ENCODE measurements around the gene CLIC4.
"Not testable (repeated sequence)": the region's sequence is repeated elsewhere in the genome, so short reads cannot be mapped to it uniquely, and the experiment has no call there.

CLIC4 gene

GRCh38 chr1:24705260-24706073 lies 39.8 kb upstream of the CLIC4 start:
- peak overlapping the region; percentile 38 to 56 for H3K4me3 ChIP-seq (ENCODE audit: low read length in 2 of 2)
- H3K4me1 ChIP-seq (ENCODE audit: control insufficient read depth in 2 of 2, insufficient read depth in 2 of 2, low read length in 2 of 2) = peaks cover 6 to 9% of the 10 kb centered on the region in 2 donors
- peak overlapping the region; percentile 44 to 53 for H3K27ac ChIP-seq (ENCODE audit: low read depth in 2 of 2, low read length in 2 of 2)
- no peaks in the 10 kb centered on the region for H3K27me3 ChIP-seq (ENCODE audit: control insufficient read depth in 2 of 2, insufficient read depth in 2 of 2, low read length in 2 of 2)
- no peaks in the 10 kb centered on the region for H3K9me3 ChIP-seq (ENCODE audit: control insufficient read depth in 2 of 2, low read length in 2 of 2)
- no peaks in the 10 kb centered on the region for H3K36me3 ChIP-seq (ENCODE audit: control insufficient read depth in 2 of 2, insufficient read depth in 2 of 2, low read length in 2 of 2)
- peak overlapping the region; percentile 36 to 61 for H3K9ac ChIP-seq (ENCODE audit: low read depth in 1 of 2, low read length in 2 of 2)

- Histone ChIP-seq H3K27ac (ENCODE audit: low read depth in 2 of 2, low read length in 2 of 2) (peak overlapping the region; percentile 44 to 53), H3K9ac (ENCODE audit: low read depth in 1 of 2, low read length in 2 of 2) (peak overlapping the region; percentile 36 to 61), H3K4me3 (ENCODE audit: low read length in 2 of 2) (peak overlapping the region; percentile 38 to 56)
- H3K9me3 ChIP-seq (ENCODE audit: control insufficient read depth in 2 of 2, low read length in 2 of 2); H3K4me1 ChIP-seq (ENCODE audit: control insufficient read depth in 2 of 2, insufficient read depth in 2 of 2, low read length in 2 of 2); H3K36me3 ChIP-seq (ENCODE audit: control insufficient read depth in 2 of 2, insufficient read depth in 2 of 2, low read length in 2 of 2); H3K27me3 ChIP-seq (ENCODE audit: control insufficient read depth in 2 of 2, insufficient read depth in 2 of 2, low read length in 2 of 2): not testable (repeated sequence)
Measured at GRCh38 chr1:24706074-24706389, 39.2 kb upstream of the CLIC4 start.

- H3K27ac ChIP-seq (ENCODE audit: low read depth in 2 of 2, low read length in 2 of 2) = no peak overlapping the region
- no peaks in the 10 kb centered on the region for H3K36me3 ChIP-seq (ENCODE audit: control insufficient read depth in 2 of 2, insufficient read depth in 2 of 2, low read length in 2 of 2)
- H3K4me3 ChIP-seq (ENCODE audit: low read length in 2 of 2) = no peak overlapping the region
- H3K4me1 ChIP-seq (ENCODE audit: control insufficient read depth in 2 of 2, insufficient read depth in 2 of 2, low read length in 2 of 2) = peaks cover 6 to 9% of the 10 kb centered on the region in 2 donors
- H3K9me3 ChIP-seq (ENCODE audit: control insufficient read depth in 2 of 2, low read length in 2 of 2) = no peaks in the 10 kb centered on the region
- no peak overlapping the region for H3K9ac ChIP-seq (ENCODE audit: low read depth in 1 of 2, low read length in 2 of 2)
- H3K27me3 ChIP-seq (ENCODE audit: control insufficient read depth in 2 of 2, insufficient read depth in 2 of 2, low read length in 2 of 2) = no peaks in the 10 kb centered on the region
Measured at GRCh38 chr1:24707687-24708086, 37.6 kb upstream of the CLIC4 start.

- H3K9me3 ChIP-seq (ENCODE audit: control insufficient read depth in 2 of 2, low read length in 2 of 2) = no peaks in the 10 kb centered on the region
- H3K4me3 ChIP-seq (ENCODE audit: low read length in 2 of 2) = no peak overlapping the region
- no peak overlapping the region for H3K9ac ChIP-seq (ENCODE audit: low read depth in 1 of 2, low read length in 2 of 2)
- H3K27me3 ChIP-seq (ENCODE audit: control insufficient read depth in 2 of 2, insufficient read depth in 2 of 2, low read length in 2 of 2) = no peaks in the 10 kb centered on the region
- H3K27ac ChIP-seq (ENCODE audit: low read depth in 2 of 2, low read length in 2 of 2) = no peak overlapping the region
- peaks cover 6 to 9% of the 10 kb centered on the region in 2 donors for H3K4me1 ChIP-seq (ENCODE audit: control insufficient read depth in 2 of 2, insufficient read depth in 2 of 2, low read length in 2 of 2)
- H3K36me3 ChIP-seq (ENCODE audit: control insufficient read depth in 2 of 2, insufficient read depth in 2 of 2, low read length in 2 of 2) = no peaks in the 10 kb centered on the region
Measured at GRCh38 chr1:24708938-24709337, 36.3 kb upstream of the CLIC4 start.

- no peak overlapping the region for H3K27ac ChIP-seq (ENCODE audit: low read depth in 2 of 2, low read length in 2 of 2)
- H3K4me3 ChIP-seq (ENCODE audit: low read length in 2 of 2) = no peak overlapping the region
- H3K27me3 ChIP-seq (ENCODE audit: control insufficient read depth in 2 of 2, insufficient read depth in 2 of 2, low read length in 2 of 2) = no peaks in the 10 kb centered on the region
- H3K4me1 ChIP-seq (ENCODE audit: control insufficient read depth in 2 of 2, insufficient read depth in 2 of 2, low read length in 2 of 2) = peaks cover 6 to 7% of the 10 kb centered on the region in 2 donors
- H3K9me3 ChIP-seq (ENCODE audit: control insufficient read depth in 2 of 2, low read length in 2 of 2) = no peaks in the 10 kb centered on the region
- no peaks in the 10 kb centered on the region for H3K36me3 ChIP-seq (ENCODE audit: control insufficient read depth in 2 of 2, insufficient read depth in 2 of 2, low read length in 2 of 2)
- H3K9ac ChIP-seq (ENCODE audit: low read depth in 1 of 2, low read length in 2 of 2) = no peak overlapping the region
Measured at GRCh38 chr1:24709791-24710441, 35.3 kb upstream of the CLIC4 start.

GRCh38 chr1:24711329-24711728 lies 33.9 kb upstream of the CLIC4 start:
- Histone ChIP-seq H3K27me3 (ENCODE audit: control insufficient read depth in 2 of 2, insufficient read depth in 2 of 2, low read length in 2 of 2) (no peaks in the 10 kb centered on the region), H3K9ac (ENCODE audit: low read depth in 1 of 2, low read length in 2 of 2) (no peak overlapping the region)

GRCh38 chr1:24713176-24713575 lies 32.1 kb upstream of the CLIC4 start:
- Histone ChIP-seq H3K4me3 (ENCODE audit: low read length in 2 of 2) (no peak overlapping the region), H3K27me3 (ENCODE audit: control insufficient read depth in 2 of 2, insufficient read depth in 2 of 2, low read length in 2 of 2) (no peaks in the 10 kb centered on the region), H3K9me3 (ENCODE audit: control insufficient read depth in 2 of 2, low read length in 2 of 2) (no peaks in the 10 kb centered on the region), H3K36me3 (ENCODE audit: control insufficient read depth in 2 of 2, insufficient read depth in 2 of 2, low read length in 2 of 2) (no peaks in the 10 kb centered on the region), H3K4me1 (ENCODE audit: control insufficient read depth in 2 of 2, insufficient read depth in 2 of 2, low read length in 2 of 2) (no peaks in the 10 kb centered on the region), H3K9ac (ENCODE audit: low read depth in 1 of 2, low read length in 2 of 2) (no peak overlapping the region), H3K27ac (ENCODE audit: low read depth in 2 of 2, low read length in 2 of 2) (no peak overlapping the region)

More at GRCh38 chr1:24711329-24711728, 33.9 kb upstream of the CLIC4 start:
- no peaks in the 10 kb centered on the region for H3K4me1 ChIP-seq (ENCODE audit: control insufficient read depth in 2 of 2, insufficient read depth in 2 of 2, low read length in 2 of 2)
- no peak overlapping the region for H3K4me3 ChIP-seq (ENCODE audit: low read length in 2 of 2)
- no peaks in the 10 kb centered on the region for H3K9me3 ChIP-seq (ENCODE audit: control insufficient read depth in 2 of 2, low read length in 2 of 2)
- no peaks in the 10 kb centered on the region for H3K36me3 ChIP-seq (ENCODE audit: control insufficient read depth in 2 of 2, insufficient read depth in 2 of 2, low read length in 2 of 2)
- H3K27ac ChIP-seq (ENCODE audit: low read depth in 2 of 2, low read length in 2 of 2) = no peak overlapping the region

- Histone ChIP-seq H3K27ac (ENCODE audit: low read depth in 2 of 2, low read length in 2 of 2) (no peak overlapping the region), H3K36me3 (ENCODE audit: control insufficient read depth in 2 of 2, insufficient read depth in 2 of 2, low read length in 2 of 2) (no peaks in the 10 kb centered on the region), H3K4me1 (ENCODE audit: control insufficient read depth in 2 of 2, insufficient read depth in 2 of 2, low read length in 2 of 2) (no peaks in the 10 kb centered on the region)
Measured at GRCh38 chr1:24713736-24714135, 31.5 kb upstream of the CLIC4 start.

GRCh38 chr1:24714859-24715520 lies 30.3 kb upstream of the CLIC4 start:
- Histone ChIP-seq H3K9me3 (ENCODE audit: control insufficient read depth in 2 of 2, low read length in 2 of 2) (no peaks in the 10 kb centered on the region), H3K4me1 (ENCODE audit: control insufficient read depth in 2 of 2, insufficient read depth in 2 of 2, low read length in 2 of 2) (no peaks in the 10 kb centered on the region), H3K4me3 (ENCODE audit: low read length in 2 of 2) (no peak overlapping the region), H3K36me3 (ENCODE audit: control insufficient read depth in 2 of 2, insufficient read depth in 2 of 2, low read length in 2 of 2) (no peaks in the 10 kb centered on the region), H3K27me3 (ENCODE audit: control insufficient read depth in 2 of 2, insufficient read depth in 2 of 2, low read length in 2 of 2) (no peaks in the 10 kb centered on the region), H3K27ac (ENCODE audit: low read depth in 2 of 2, low read length in 2 of 2) (no peak overlapping the region), H3K9ac (ENCODE audit: low read depth in 1 of 2, low read length in 2 of 2) (no peak overlapping the region)

More at GRCh38 chr1:24713736-24714135, 31.5 kb upstream of the CLIC4 start:
- H3K9ac ChIP-seq (ENCODE audit: low read depth in 1 of 2, low read length in 2 of 2) = no peak overlapping the region
- H3K9me3 ChIP-seq (ENCODE audit: control insufficient read depth in 2 of 2, low read length in 2 of 2) = no peaks in the 10 kb centered on the region
- H3K4me3 ChIP-seq (ENCODE audit: low read length in 2 of 2) = no peak overlapping the region
- H3K27me3 ChIP-seq (ENCODE audit: control insufficient read depth in 2 of 2, insufficient read depth in 2 of 2, low read length in 2 of 2) = no peaks in the 10 kb centered on the region

GRCh38 chr1:24715658-24716057 lies 29.6 kb upstream of the CLIC4 start:
- H3K27me3 ChIP-seq (ENCODE audit: control insufficient read depth in 2 of 2, insufficient read depth in 2 of 2, low read length in 2 of 2) = no peaks in the 10 kb centered on the region
- H3K27ac ChIP-seq (ENCODE audit: low read depth in 2 of 2, low read length in 2 of 2) = no peak overlapping the region
- no peak overlapping the region for H3K4me3 ChIP-seq (ENCODE audit: low read length in 2 of 2)
- H3K9me3 ChIP-seq (ENCODE audit: control insufficient read depth in 2 of 2, low read length in 2 of 2) = no peaks in the 10 kb centered on the region
- no peak overlapping the region for H3K9ac ChIP-seq (ENCODE audit: low read depth in 1 of 2, low read length in 2 of 2)
- H3K4me1 ChIP-seq (ENCODE audit: control insufficient read depth in 2 of 2, insufficient read depth in 2 of 2, low read length in 2 of 2) = no peaks in the 10 kb centered on the region
- no peaks in the 10 kb centered on the region for H3K36me3 ChIP-seq (ENCODE audit: control insufficient read depth in 2 of 2, insufficient read depth in 2 of 2, low read length in 2 of 2)

Measured in mucosa of rectum (tissue), 2 donors.